Choroid plexus epithelial cell (primary cell): ENCODE measurements around the gene SSH3.
A peak's percentile ranks its signal among the peaks of the same experiment; 100 is the strongest.

ENCODE experiments used
- DNase-seq: peaks from one replicate; pipeline ENCODE4 v3.0.0-alpha.2; 2010; ENCODE audit warnings: low read depth
- H3K4me3 ChIP-seq: 2 replicates; pipeline ENCODE4 v1.5.1; 2011; ENCODE audit warnings: low read depth, mild to moderate bottlenecking, control low read depth, low read length, moderate library complexity
- CTCF ChIP-seq: conservative IDR thresholded peaks from 2 replicates; pipeline ENCODE4 v1.5.1; 2011; ENCODE audit warnings: low read depth, mild to moderate bottlenecking, control low read depth, inconsistent platforms, low read length, moderate library complexity

Gene SSH3

GRCh38 chr11:67260406-67260805 lies 42.9 kb upstream of the SSH3 start:
- DNase-seq, result no peak
- no peak overlapping the region for H3K4me3 ChIP-seq
- no peak for TF ChIP-seq CTCF

- H3K4me3 ChIP-seq, result peak overlapping the region; percentile 51
- peak; percentile 56 for DNase-seq
These were observed 42.3 kb upstream of the SSH3 start for GRCh38 chr11:67260885-67261639.

GRCh38 chr11:67261640-67261945 lies 41.7 kb upstream of the SSH3 start:
- peak overlapping the region; percentile 51 for H3K4me3 ChIP-seq
- no peak for DNase-seq
- peak; percentile 34 for TF ChIP-seq CTCF

- H3K4me3 ChIP-seq, result no peak overlapping the region
- TF ChIP-seq CTCF, result no peak
- DNase-seq, result no peak
These were observed 41.2 kb upstream of the SSH3 start for GRCh38 chr11:67261946-67262681.

GRCh38 chr11:67262731-67263675 lies 40.3 kb upstream of the SSH3 start:
- H3K4me3 ChIP-seq, result no peak overlapping the region
- peak; percentile 80 for DNase-seq
- TF ChIP-seq CTCF, result peak; percentile 87

- TF ChIP-seq CTCF, result no peak
- DNase-seq, result no peak
- no peak overlapping the region for H3K4me3 ChIP-seq
These were observed 39.1 kb upstream of the SSH3 start for GRCh38 chr11:67264260-67264659.
